GM21737 (cell line): ENCODE results near the gene DHODH.
"Not testable (repeated sequence)": the region's sequence is repeated elsewhere in the genome, so short reads cannot be mapped to it uniquely, and the experiment has no call there.

Experiments
- ATAC-seq: cut with Tn5 transposase; IDR thresholded peaks from one replicate; pipeline ENCODE4 v1.9.1; 2021; ENCODE audit warnings: mild to moderate bottlenecking, moderate library complexity; ENCODE audit not compliant: unreplicated experiment

Gene DHODH

DNA sequence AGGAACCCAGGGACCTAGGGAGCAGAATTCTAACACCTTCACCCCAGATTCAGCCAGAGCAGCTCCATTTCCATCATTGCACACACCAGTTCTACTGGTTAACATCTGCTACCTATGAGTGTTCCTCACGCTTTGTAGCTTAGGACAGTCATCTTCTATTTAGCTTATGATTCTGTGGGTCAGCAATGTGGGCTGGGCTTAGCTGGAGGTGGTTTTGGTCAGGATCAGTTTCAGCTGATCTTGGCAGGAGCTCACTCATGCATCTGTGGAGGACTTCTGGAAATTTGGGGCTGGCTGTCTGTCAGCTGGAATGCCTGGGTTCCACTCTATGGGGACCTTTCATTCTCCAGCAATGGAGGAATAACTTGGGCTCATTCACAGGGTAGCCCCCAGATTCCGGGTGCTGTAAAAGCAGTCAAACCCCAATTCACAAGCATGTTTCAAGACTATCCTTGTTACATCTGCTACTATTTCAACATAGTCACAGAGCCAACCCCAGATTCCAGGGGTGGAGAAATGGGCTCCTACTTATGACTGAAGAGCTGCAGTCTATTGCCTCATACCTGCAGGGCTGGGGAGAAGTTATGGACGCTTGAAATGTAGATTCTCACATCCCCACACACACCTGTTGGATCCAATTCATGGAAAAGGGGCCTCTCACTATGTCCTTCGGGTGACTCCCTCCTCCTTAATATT, 42.4 kb downstream of the DHODH start:
- ATAC-seq = no peak

DNA sequence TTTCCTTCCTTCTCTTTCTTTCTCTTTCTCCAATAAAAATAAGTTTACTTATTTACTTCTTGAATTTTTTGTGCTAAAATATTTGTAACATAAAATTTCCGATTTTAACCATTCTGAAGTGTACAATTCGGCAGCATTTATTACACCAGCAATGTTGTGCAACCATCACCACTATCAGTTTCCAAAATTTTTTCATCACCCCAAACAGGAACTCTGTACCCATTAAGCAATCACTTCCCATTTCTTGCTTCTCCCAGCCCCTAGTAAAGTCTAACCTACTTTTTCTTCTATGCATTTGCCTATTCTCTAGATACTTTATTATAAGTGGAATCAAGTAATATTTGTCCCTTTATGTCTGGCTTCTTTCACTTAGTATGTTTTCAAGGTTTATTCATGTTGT, 43.3 kb downstream of the DHODH start:
- ATAC-seq = no peak

DNA sequence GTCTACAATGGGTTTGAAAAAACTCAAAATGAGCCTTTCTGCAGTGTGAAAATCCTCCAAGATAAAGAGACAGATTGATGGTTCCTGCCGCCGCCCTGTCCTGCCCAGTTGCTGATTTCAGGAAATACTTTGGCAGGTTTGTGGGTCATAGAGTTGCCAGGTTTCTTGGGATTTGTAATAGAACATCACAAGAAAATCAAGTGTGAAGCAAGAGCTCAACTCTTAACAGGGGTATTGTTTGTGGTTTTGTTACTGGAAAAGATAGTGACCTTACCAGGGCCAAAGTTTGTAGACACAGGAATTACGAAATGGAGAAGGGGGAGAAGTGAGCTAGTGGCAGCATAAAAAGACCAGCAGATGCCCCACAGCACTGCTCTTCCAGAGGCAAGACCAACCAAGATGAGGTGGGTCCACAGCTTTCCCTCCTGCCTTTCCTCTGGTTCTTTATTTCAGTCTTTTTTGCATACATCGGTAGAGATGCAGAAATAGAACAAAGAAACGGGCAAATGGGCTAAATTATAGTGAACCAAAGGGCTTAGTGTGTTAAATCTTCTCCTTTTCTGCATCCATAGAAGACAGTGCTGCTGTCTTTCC, 45.8 kb downstream of the DHODH start, which contains the start of gene HP:
TSS of gene HP (plus strand) at position 252 of the 594 bp plus-strand sequence. CDS start at position 400, 148 bp downstream.
- ATAC-seq = not testable (repeated sequence)

DNA sequence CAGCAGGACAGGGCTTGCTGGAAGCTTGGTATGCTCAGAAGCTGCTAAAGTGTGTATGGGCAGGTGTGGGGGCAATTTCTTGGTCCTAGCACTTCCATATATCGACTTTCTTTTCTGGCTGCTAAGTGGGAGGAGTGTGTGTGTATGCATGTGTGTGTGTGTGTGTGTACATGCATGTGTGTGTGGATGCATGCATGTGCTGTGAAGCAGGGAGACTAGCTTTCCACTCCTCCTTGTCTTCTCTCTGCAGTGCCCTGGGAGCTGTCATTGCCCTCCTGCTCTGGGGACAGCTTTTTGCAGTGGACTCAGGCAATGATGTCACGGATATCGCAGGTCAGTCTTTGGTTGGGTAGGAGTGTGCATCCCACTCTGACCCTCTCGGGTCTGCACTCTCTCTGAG, 47.4 kb downstream of the DHODH start:
- ATAC-seq = no peak

DNA sequence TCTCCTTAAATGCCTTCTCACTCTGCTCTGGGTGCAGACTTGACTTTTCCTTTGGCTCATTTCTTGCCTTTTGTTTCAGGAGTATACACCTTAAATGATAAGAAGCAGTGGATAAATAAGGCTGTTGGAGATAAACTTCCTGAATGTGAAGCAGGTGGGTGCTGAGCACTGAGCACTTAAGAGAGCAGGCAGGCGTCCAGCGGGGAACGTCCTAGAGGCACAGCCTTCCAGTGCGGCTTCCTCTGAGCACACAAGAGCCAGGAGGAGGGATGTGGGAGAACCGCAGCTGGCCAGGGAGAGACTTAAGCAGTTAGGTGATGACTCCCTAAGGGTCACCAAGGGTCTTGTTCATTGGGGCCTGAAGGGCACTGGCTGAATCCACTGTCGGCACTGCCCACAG, 48.8 kb downstream of the DHODH start:
- ATAC-seq = not testable (repeated sequence)

DNA sequence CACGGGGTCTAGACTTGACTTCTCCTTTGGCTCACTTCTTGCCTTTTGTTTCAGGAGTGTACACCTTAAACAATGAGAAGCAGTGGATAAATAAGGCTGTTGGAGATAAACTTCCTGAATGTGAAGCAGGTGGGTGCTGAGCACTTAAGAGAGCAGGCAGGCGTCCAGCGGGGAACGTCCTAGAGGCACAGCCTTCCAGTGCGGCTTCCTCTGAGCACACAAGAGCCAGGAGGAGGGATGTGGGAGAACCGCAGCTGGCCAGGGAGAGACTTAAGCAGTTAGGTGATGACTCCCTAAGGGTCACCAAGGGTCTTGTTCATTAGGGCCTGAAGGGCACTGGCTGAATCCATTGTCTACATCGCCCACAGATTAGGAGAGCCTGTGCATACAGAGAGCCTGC, 50.5 kb downstream of the DHODH start:
- not testable (repeated sequence) for ATAC-seq

DNA sequence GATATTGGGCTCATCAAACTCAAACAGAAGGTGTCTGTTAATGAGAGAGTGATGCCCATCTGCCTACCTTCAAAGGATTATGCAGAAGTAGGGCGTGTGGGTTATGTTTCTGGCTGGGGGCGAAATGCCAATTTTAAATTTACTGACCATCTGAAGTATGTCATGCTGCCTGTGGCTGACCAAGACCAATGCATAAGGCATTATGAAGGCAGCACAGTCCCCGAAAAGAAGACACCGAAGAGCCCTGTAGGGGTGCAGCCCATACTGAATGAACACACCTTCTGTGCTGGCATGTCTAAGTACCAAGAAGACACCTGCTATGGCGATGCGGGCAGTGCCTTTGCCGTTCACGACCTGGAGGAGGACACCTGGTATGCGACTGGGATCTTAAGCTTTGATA, 51.9 kb downstream of the DHODH start:
- no peak for ATAC-seq

DNA sequence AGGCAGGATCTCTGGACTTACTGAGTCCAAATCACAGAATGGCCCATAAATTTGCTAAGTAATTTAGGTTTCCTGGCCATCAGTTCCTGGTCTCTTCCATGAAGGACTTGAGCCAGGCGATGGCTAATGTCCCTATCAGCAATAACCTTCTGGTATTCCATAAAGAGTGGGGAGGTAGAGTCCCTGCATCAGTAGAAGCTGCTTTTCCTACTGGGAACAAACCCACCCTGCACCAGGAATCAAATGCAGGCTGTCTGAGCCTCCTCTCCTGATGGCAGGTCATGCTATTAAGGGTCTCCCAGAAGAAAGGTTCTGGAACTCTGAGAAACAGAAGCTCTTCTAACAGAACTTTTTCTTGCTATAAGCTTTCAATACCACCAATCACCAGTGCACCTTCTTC, 53.0 kb downstream of the DHODH start:
- ATAC-seq = no peak

DNA sequence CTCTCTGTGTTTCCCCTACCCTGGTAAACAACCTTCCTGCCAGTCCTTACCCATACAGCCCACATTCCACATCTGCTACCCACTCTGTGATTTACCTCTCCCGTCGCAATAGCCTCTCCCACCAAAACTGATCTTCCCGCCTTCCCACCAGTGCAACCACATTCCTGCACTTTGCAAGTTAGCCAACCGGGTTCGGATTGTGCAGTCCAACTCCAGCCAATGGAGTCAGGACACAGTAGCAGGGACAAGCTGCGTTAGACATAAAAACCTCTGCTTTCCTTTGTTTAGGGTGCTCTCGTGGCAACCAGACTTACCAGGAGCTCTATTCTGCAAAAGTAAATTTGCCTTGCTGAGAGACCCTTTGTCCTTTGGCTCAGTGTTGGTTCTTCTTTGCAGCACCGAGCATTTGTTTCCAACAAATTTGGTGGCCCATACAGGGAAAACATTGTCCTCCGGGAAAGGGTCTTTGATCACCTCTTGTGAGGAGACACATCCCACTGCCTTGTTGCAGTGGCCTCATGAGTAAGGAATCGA, 55.9 kb downstream of the DHODH start:
- ATAC-seq = no peak

DNA sequence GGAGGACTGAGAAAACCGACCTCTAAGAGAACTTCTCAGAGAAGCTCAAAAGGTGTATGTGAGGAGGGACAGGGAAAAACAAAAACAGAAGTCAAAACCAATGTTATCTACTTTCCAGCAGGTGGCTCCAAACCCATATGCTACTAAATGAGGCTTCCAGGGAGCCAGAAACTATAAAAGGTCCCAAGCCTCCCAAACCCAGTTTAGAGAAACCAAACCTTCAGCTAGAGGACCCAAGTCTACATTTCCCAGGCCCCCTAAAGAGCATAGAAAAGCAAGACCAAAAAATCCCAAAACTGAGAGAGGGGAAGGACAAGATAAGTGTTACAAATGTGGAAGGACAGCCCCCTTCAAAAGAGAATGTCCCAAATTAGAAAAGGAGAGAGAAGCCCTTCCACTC, 58.2 kb downstream of the DHODH start:
- ATAC-seq = no peak

DNA sequence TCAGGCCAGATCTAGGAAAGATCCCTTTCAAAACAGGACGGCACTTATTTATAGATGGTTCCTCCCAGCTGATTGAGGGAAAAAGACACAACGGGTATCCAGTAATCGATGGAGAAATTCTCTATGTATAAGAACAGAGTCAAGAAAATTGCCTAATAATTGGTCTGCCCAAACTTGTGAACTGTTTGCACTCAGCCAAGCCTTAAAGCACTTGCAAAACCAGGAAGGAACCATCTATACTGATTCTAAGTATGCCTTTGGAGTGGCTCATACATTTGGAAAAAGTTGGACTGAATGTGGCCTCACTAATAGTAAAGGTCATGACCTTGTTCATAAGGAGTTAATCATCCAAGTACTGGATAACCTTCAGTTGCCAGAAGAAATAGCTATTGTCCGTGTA, 60.4 kb downstream of the DHODH start:
- no peak for ATAC-seq

DNA sequence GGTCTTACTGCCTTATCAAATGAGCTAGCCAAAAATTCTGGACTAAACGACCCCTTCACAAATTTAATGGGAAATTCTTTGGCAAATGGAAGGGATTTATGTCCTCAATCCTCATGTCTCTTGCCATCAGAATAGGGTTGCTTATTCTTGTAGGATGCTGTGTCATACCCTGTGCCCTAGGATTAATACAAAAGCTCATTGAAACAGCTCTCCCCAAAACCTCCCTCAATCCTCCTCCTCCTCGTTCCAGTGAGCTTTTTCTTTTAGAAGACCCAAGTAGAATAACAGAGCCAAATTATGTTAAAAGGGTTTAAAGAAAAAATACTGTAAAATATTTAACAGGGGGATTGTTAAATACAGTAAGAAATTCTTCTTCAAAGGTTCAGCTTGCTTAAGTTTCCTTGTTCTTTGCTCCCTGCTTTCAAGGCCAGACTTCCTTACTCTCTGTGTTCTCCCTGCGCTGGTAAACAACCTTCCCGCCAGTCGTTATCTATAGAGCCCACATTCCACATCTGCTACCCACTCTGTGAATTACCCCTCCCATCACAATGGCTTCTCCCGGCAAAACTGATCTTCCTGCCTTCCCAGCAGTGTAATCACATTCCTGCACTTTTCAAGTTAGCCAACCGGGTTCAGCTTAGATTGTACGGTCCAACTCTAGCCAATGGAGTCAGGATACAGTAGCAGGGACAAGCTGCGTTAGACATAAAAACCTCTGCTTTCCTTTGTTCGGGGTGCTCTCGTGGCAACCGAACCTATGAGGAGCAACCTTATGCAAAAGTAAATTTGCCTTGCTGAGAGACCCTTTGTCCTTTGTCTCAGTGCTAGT, 64.2 kb downstream of the DHODH start:
- ATAC-seq = no peak

DNA sequence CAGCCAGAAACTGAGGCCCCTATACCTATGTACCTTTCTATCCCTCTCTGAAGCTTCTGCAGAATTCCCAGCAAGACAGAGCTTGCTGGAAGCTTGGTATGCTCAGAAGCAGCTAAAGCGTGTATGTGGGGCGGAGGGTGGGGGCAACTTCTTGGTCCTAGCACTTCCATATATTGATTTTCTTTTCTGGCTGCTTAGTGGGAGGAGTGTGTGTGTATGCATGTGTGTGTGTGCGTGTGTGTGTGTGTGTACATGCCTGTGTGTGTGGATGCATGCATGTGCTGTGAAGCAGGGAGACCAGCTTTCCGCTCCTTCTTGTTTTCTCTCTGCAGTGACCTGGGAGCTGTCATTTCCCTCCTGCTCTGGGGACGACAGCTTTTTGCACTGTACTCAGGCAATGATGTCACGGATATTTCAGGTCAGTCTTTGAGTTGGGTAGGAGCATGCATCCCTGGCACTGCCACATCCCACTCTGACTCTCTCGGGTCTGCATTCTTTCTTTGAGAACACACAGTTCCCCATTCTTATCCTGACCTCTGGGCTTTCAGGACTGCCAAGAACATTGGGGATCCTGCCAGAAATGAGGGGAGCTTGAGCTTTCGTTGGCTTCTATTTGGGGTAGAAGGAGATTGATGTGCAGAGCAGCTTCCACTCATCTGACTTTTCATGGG, 65.2 kb downstream of the DHODH start:
- no peak for ATAC-seq

DNA sequence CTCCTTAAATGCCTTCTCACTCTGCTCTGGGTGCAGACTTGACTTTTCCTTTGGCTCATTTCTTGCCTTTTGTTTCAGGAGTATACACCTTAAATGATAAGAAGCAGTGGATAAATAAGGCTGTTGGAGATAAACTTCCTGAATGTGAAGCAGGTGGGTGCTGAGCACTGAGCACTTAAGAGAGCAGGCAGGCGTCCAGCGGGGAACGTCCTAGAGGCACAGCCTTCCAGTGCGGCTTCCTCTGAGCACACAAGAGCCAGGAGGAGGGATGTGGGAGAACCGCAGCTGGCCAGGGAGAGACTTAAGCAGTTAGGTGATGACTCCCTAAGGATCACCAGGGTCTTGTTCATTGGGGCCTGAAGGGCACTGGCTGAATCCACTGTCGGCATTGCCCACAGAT, 66.5 kb downstream of the DHODH start:
- ATAC-seq = not testable (repeated sequence)
